Urinary bladder (tissue), 4 donors: ENCODE measurements around the gene ASMTL. TPM values are rescaled to one million over a fixed set of nuclear protein-coding genes. Genes with fewer than 3 reads are reported as not detected.
"Not testable (repeated sequence)": the region's sequence is repeated elsewhere in the genome, so short reads cannot be mapped to it uniquely, and the experiment has no call there.

ENCODE experiments used
- DNase-seq: peaks from one replicate; pipeline ENCODE4 v3.0.0-alpha.2; 2015; ENCODE audit errors: extremely low spot score
- H3K27ac ChIP-seq: one replicate; pipeline ENCODE4 v1.5.1; 2013; ENCODE audit warnings: low read depth, mild to moderate bottlenecking, moderate library complexity
- H3K36me3 ChIP-seq: one replicate; pipeline ENCODE4 v1.6.1; 2013; ENCODE audit warnings: mild to moderate bottlenecking, moderate library complexity; ENCODE audit not compliant: insufficient read depth
- H3K4me1 ChIP-seq: one replicate; pipeline ENCODE4 v1.6.1; 2013; ENCODE audit warnings: mild to moderate bottlenecking, moderate library complexity; ENCODE audit not compliant: insufficient read depth
- H3K4me3 ChIP-seq: one replicate; pipeline ENCODE4 v1.5.1; 2013; ENCODE audit warnings: low read depth, low read length
- WGBS: extraction: QIAGEN DNeasy Blood & Tissue Kit; methylation state at CpG from one replicate; pipeline ENCODE4 v1.1.7; 2013; 5-methylcytosine and 5-hydroxymethylcytosine counted together
- polyA plus RNA-seq: library from polyadenylated mRNA; stranded (reverse); fragments of 200-250 nt; gene quantifications from one replicate; pipeline ENCODE4 v1.2.3, GENCODE V29; 2013
- total RNA-seq: library from RNA; depleted of rRNA; stranded (reverse); fragments of >200 nt; gene quantifications from one replicate; pipeline ENCODE4 v1.2.3, GENCODE V29; 2014
- donor health status: healthy with polysubstance abuse.
- donor health status: healthy.

The ASMTL gene
- total and polyA plus RNA-seq, 2 donors, result 9.1 to 46.2 TPM

DNA sequence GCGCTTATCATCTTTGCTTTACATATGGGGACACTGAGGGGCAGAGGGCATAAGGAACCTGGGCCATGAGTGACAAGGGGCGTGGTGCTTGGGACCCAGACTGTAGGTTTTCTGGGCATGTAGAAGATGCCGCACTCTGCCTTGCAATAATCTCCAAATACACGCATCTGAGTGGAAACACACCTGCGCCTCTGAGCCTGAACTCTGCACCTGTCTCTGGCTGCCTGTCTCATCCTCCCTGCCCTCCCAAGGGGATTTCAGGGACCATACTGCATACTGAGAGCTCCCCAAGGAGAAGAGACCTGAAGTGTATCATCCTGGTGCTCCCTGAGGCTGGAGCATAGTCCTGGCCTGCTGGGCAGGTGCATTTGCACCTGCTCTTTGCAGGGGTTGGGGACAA lies 34.7 kb upstream of the ASMTL start:
- no peaks in the 10 kb centered on the region for H3K4me1 ChIP-seq
- no peaks in the 10 kb centered on the region for H3K36me3 ChIP-seq
- no peak overlapping the region for H3K27ac ChIP-seq
- no peak for DNase-seq
- no peak overlapping the region for H3K4me3 ChIP-seq
- WGBS, result 91% methylated on average over 5 of the region's 5 CpGs

DNA sequence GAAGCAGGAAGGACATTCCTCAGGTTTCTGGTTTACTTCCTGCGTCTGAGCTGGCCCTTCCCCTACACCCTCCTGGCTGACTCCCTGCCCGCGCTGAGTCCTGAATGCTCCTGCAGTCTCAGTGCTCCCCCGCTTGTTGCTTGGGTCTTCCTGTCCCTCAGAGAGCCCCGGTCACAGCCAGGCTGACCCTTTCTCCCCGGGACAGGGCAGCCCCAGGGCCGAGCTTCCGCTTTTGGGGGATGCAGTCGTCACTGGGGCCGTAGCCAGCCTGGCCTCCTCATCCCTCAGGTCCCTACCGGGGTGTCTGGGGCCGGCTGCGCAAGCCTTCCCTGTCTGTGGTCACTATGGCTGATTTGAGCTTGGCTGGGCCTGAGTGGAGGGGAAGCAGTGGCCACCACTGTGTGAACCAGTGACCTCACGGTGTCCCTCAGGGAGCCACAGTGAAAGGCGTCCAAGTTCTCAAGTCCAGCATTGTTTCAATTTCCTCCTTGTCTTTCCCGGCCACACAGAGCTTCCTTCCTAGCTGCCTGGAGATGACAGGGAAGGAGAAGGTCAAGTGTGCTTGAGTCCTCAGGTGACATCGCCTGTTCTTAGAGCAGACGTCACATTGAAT lies 34.1 kb upstream of the ASMTL start:
- Histone ChIP-seq H3K4me1 (no peaks in the 10 kb centered on the region), H3K36me3 (no peaks in the 10 kb centered on the region), H3K4me3 (no peak overlapping the region), H3K27ac (no peak overlapping the region)
- WGBS, result 65% methylated on average over 18 of the region's 18 CpGs
- DNase-seq, result no peak

DNA sequence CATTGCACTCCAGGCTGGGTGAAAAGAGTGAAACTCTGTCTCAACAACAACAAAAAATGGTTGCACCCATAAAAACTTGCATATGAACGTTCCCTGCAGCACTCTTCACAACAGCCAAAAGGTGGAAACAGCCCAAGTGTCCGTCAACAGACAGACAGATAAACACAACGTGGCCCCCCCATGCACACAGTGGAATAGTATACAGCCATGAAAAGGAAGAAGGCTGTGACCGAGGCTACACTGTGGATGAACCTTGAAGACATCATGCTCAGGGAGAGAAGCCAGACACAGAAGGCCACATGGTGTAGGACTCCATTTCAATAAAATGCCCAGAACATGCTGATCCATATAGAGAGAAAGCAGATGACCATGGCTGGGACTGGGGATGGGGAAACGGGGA lies 33.5 kb upstream of the ASMTL start:
- 87% methylated on average over 5 of the region's 5 CpGs for WGBS
- Histone ChIP-seq H3K36me3 (no peaks in the 10 kb centered on the region), H3K4me1 (no peaks in the 10 kb centered on the region), H3K27ac (no peak overlapping the region), H3K4me3 (no peak overlapping the region)
- DNase-seq, result no peak

DNA sequence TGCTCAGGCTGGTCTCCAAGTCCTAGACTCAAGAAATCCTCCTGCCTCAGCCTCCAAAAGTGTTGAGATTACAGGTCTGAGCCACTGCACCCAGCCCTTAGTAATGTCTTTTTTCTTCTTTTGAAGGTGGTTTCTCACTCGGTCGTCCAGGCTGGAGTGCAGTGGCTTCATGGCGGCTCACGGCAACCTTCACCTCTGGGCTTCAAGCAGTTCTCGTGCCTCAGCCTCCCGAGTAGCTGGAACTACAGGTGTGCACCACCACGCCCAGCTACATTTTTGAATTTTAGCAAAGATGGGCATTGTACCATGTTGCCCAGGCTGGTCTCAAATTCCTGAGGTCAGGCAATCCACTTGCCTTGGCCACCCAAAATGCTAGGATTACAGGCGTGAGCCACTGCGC lies 32.3 kb upstream of the ASMTL start:
- no peak overlapping the region for H3K27ac ChIP-seq
- DNase-seq, result no peak
- WGBS, result 93% methylated on average over 9 of the region's 9 CpGs
- H3K4me3 ChIP-seq, result no peak overlapping the region
- no peaks in the 10 kb centered on the region for H3K4me1 ChIP-seq
- H3K36me3 ChIP-seq, result no peaks in the 10 kb centered on the region

GRCh38 chrX:1484638-1485019 lies 31.9 kb upstream of the ASMTL start:
- no peak overlapping the region for H3K4me3 ChIP-seq
- DNase-seq, result no peak

DNA sequence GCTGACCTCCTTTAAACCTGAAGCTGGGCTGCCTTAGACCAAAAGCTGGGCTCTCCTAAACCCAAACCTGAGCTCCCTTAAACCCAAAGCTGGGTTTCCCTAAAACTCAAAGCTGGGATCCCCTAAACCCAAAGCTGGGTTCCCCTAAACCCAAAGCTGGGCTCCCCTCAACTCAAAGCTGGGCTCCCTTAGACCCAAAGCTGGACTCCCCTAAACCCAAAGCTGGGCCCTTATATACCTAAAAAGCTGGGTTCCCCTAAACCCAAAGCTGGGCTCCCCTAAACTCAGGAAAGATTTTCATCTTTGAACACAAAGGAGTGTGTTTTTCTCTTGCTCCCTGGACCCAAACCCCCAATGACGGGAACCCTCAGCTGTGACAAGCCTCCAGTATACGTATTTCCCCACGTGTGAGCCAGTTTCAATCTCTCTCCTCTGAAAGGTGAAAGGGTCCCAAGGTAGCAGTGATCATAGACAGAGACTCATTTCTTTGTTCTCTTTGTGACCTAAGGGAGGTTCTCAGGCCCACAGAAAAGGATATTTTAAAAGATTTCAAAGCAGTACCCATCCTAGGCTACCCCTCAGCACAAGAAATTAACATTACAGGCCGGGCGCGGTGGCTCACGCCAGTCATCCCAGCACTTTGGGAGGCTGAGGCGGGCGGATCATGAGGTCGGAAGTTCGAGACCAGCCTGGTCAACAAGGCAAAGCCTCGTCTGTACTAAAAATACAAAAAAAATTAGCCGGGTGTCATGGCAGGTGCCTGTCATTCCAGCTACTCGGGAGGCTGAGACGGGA lies 31.3 kb upstream of the ASMTL start:
- H3K4me3 ChIP-seq, result no peak overlapping the region
- no peak for DNase-seq
- WGBS, result 80% methylated on average over 15 of the region's 15 CpGs
- no peak overlapping the region for H3K27ac ChIP-seq
- H3K36me3 ChIP-seq, result no peaks in the 10 kb centered on the region
- no peaks in the 10 kb centered on the region for H3K4me1 ChIP-seq

More at GRCh38 chrX:1484638-1485019, 31.9 kb upstream of the ASMTL start:
- H3K4me1 ChIP-seq, result no peaks in the 10 kb centered on the region
- 85% methylated on average over 5 of the region's 5 CpGs for WGBS
- no peak overlapping the region for H3K27ac ChIP-seq
- no peaks in the 10 kb centered on the region for H3K36me3 ChIP-seq

DNA sequence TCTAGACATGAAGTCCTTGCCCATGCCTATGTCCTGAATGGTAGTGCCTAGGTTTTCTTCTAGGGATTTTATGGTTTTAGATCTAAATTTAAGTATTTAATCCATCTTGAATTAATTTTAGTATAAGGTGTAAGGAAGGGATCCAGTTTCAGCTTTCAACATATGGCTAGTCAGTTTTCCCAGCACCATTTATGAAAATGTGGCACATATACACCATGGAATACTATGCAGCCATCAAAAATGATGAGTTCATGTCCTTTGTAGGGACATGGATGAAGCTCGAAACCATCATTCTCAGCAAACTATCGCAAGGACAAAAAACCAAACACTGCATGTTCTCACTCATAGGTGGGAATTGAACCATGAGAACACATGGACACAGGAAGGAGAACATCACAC lies 29.8 kb upstream of the ASMTL start:
- not testable (repeated sequence) for H3K4me1 ChIP-seq, H3K27ac ChIP-seq, DNase-seq, H3K36me3 ChIP-seq, H3K4me3 ChIP-seq
- WGBS, result 39% methylated on average over 2 of the region's 2 CpGs

DNA sequence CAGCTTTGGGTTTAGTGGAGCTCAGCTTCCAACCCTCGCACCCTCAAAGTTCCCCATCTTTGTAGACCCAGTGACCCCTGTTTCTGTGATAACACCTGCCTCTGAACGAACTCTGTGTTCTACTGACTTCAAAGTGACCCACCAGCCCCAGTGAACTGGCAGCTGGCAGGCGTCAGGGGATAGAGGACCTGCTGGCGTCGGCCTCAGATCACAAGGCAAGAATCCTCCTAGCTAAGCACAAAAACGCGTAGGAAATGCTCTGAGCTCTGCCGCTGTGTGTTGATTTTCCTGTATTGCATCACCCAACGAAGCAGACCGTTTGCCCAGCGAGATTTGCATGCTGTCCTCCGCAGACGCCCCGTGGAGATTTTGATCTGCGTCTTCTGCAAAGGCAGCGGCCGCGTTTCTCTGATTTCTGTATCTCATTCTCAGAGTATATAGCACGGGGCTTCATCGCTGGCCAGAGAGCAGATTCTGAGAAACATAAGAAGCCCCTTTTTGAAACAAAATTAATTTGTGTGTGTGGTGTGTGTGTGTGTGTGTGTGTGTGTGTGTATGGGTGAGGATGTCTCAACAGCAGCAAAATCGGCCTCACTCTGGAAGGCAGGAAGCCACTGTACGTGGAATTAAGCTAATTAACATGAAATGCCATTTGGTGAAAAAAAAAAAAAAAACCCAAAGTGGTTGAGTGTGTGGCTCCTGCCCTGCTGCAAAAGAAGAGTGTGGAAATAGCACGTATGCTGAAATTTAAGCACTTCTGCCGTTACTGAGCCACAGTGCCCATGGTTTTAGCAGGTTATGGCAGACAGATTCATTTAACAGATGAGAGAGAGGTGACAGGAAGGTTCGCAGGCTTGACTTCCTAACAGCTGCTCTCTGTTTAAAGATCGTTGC lies 29.2 kb upstream of the ASMTL start:
- 11% methylated on average over 26 of the region's 26 CpGs for WGBS
- DNase-seq, result peak; percentile 23
- no peak overlapping the region for H3K27ac ChIP-seq
- H3K4me1 ChIP-seq, result no peaks in the 10 kb centered on the region
- H3K36me3 ChIP-seq, result no peaks in the 10 kb centered on the region
- H3K4me3 ChIP-seq, result no peak overlapping the region

DNA sequence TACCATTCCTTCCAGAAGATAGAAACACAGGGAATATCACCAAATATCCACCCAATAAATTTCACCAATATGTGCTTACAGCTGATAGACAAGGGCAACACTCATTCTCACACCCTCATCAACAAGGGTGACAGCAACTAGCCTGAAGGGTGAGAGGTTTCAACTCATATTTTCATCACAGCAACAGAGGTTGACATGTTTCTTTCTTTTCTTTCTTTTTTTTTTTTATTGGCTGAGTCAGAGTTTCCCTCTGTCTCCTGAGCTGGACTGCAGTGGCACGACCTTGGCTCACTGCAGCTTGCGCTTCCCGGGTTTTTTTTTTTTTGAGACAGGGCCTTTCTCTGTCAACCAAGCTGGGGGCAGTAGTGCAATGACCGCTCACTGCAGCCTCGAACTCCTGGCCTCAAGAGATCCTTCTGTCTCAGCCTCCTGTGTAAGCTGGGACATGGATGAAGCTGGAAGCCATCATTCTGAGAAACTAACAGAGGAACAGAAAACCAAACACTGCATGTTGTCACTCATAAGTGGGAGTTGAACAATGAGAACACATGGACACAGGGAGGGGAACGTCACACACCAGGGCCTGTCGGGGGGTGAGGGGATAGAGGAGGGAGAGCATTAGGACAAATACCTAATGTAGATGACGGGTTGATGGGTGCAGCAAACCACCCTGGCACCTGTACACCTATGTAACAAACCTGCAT lies 27.5 kb upstream of the ASMTL start:
- Histone ChIP-seq H3K27ac (no peak overlapping the region), H3K36me3 (no peaks in the 10 kb centered on the region), H3K4me1 (no peaks in the 10 kb centered on the region), H3K4me3 (no peak overlapping the region)
- DNase-seq, result no peak
- 78% methylated on average over 8 of the region's 8 CpGs for WGBS

DNA sequence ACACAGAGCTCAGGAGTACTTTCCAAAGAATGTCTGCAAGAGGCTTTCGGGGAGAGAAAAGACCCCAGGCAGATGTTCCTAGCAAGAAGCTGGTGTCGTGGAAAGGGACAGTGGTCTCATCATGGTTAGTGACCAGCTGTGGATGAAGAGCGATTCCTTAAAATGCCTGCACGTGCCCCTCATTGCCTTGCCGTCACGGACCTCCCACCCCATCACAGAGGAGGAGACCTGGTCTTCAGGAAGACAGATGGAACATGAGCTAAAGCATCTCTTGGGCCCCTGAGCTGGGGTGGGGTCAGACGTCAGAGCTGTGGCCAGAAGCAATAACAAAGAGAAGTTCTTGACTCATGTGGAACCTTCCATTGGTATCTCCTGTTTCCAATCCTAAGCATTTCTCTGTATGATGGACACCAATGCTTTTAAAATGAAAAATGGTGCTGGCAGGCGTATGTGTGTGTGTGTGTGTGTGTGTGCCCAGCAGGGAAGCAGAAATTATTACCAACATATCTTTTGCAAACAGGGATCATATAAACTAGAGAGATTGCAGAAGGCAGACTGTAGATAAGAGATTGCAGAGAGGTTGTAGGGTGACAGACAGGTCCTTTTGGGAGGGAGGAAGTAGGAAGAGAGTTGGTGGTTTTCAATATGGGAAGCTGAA lies 25.2 kb upstream of the ASMTL start:
- DNase-seq, result no peak
- no peak overlapping the region for H3K27ac ChIP-seq
- H3K36me3 ChIP-seq, result no peaks in the 10 kb centered on the region
- 65% methylated on average over 8 of the region's 8 CpGs for WGBS
- no peak overlapping the region for H3K4me3 ChIP-seq
- no peaks in the 10 kb centered on the region for H3K4me1 ChIP-seq

- Histone ChIP-seq H3K36me3 (no peaks in the 10 kb centered on the region), H3K27ac (no peak overlapping the region), H3K4me1 (no peaks in the 10 kb centered on the region), H3K4me3 (no peak overlapping the region)
- 45% methylated on average over 3 of the region's 3 CpGs for WGBS
- DNase-seq, result no peak
These were observed 24.5 kb upstream of the ASMTL start for GRCh38 chrX:1477229-1477628.

DNA sequence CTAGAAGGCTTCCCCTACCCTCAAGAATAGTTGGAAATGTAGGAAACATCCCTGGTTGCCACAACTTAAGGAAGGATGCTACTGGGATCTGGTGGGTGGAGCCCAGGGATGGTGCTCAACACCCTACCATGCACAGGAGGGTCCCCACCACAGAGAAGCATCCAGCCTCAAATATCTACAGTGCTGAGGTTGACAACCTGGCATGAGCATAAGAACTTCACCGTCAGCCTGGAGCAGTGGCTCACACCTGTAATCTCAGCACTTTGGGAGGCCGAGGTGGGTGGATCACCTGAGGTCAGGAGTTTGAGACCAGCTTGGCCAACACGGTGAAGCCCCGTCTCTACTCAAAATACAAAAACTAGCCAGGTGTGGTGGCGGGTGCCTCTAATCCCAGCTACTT lies 24.0 kb upstream of the ASMTL start:
- H3K36me3 ChIP-seq, result no peaks in the 10 kb centered on the region
- H3K27ac ChIP-seq, result no peak overlapping the region
- no peak for DNase-seq
- WGBS, result 93% methylated on average over 5 of the region's 5 CpGs
- H3K4me3 ChIP-seq, result no peak overlapping the region
- no peaks in the 10 kb centered on the region for H3K4me1 ChIP-seq

DNA sequence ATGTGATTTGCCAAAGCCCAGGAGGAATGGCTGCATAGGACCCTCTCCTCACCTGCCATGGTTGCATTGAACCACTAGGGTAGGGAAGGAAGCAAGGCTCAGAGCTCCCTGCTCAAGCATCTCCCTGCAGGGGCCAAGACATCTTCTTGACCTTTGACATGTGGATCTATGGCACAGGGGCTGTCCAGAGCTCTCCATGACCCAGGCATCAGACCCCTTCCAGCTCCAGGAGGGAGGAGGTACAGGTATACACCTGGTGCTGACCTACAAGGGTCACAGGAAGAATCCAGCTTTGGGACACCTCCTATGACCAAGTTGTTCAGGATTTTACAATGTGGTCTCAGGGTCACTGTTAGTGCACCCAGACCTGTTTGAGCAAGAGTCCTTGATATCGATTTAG lies 23.2 kb upstream of the ASMTL start:
- 98% methylated on average over 1 of the region's 1 CpG for WGBS
- DNase-seq, result no peak
- Histone ChIP-seq H3K27ac (no peak overlapping the region), H3K36me3 (no peaks in the 10 kb centered on the region), H3K4me1 (no peaks in the 10 kb centered on the region), H3K4me3 (no peak overlapping the region)
